Measurements from ENCODE around the gene SERPINA6.

SERPINA6 gene

GRCh38 chr14:94334872-94335271 lies 11.7 kb upstream of the SERPINA6 start:
- Histone ChIP-seq H3K4me1 (ENCODE audit: control insufficient read depth, low read depth, low read length) (no peaks in the 10 kb centered on the region), H3K27ac (ENCODE audit: low read length) (no peak overlapping the region), H3K27me3 (ENCODE audit: control insufficient read depth, insufficient read depth, low read length) (no peaks in the 10 kb centered on the region), H3K4me3 (ENCODE audit: low read length) (no peak overlapping the region), H3K9ac (ENCODE audit: low read length) (no peak overlapping the region), H3K36me3 (ENCODE audit: control insufficient read depth, low read depth, low read length) (no peaks in the 10 kb centered on the region), H3K9me3 (ENCODE audit: control insufficient read depth, low read depth, low read length) (no peaks in the 10 kb centered on the region)

GRCh38 chr14:94332587-94332986 lies 9.5 kb upstream of the SERPINA6 start:
- Histone ChIP-seq H3K4me1 (ENCODE audit: control insufficient read depth, low read depth, low read length) (no peaks in the 10 kb centered on the region), H3K9ac (ENCODE audit: low read length) (no peak overlapping the region), H3K27me3 (ENCODE audit: control insufficient read depth, insufficient read depth, low read length) (no peaks in the 10 kb centered on the region), H3K36me3 (ENCODE audit: control insufficient read depth, low read depth, low read length) (no peaks in the 10 kb centered on the region), H3K27ac (ENCODE audit: low read length) (no peak overlapping the region), H3K9me3 (ENCODE audit: control insufficient read depth, low read depth, low read length) (no peaks in the 10 kb centered on the region), H3K4me3 (ENCODE audit: low read length) (no peak overlapping the region)

GRCh38 chr14:94332063-94332583 lies 9.0 kb upstream of the SERPINA6 start:
- Histone ChIP-seq H3K36me3 (ENCODE audit: control insufficient read depth, low read depth, low read length) (no peaks in the 10 kb centered on the region), H3K27me3 (ENCODE audit: control insufficient read depth, insufficient read depth, low read length) (no peaks in the 10 kb centered on the region), H3K4me1 (ENCODE audit: control insufficient read depth, low read depth, low read length) (no peaks in the 10 kb centered on the region), H3K27ac (ENCODE audit: low read length) (no peak overlapping the region), H3K9me3 (ENCODE audit: control insufficient read depth, low read depth, low read length) (no peaks in the 10 kb centered on the region), H3K4me3 (ENCODE audit: low read length) (no peak overlapping the region), H3K9ac (ENCODE audit: low read length) (no peak overlapping the region)

- Histone ChIP-seq H3K36me3 (ENCODE audit: control insufficient read depth, low read depth, low read length) (no peaks in the 10 kb centered on the region), H3K4me3 (ENCODE audit: low read length) (no peak overlapping the region), H3K9me3 (ENCODE audit: control insufficient read depth, low read depth, low read length) (no peaks in the 10 kb centered on the region), H3K27ac (ENCODE audit: low read length) (no peak overlapping the region), H3K27me3 (ENCODE audit: control insufficient read depth, insufficient read depth, low read length) (no peaks in the 10 kb centered on the region), H3K9ac (ENCODE audit: low read length) (no peak overlapping the region), H3K4me1 (ENCODE audit: control insufficient read depth, low read depth, low read length) (no peaks in the 10 kb centered on the region)
Observed at GRCh38 chr14:94331462-94331861, 8.3 kb upstream of the SERPINA6 start.

GRCh38 chr14:94330857-94331256 lies 7.7 kb upstream of the SERPINA6 start:
- Histone ChIP-seq H3K27ac (ENCODE audit: low read length) (no peak overlapping the region), H3K27me3 (ENCODE audit: control insufficient read depth, insufficient read depth, low read length) (no peaks in the 10 kb centered on the region), H3K4me3 (ENCODE audit: low read length) (no peak overlapping the region), H3K36me3 (ENCODE audit: control insufficient read depth, low read depth, low read length) (no peaks in the 10 kb centered on the region), H3K9me3 (ENCODE audit: control insufficient read depth, low read depth, low read length) (no peaks in the 10 kb centered on the region), H3K4me1 (ENCODE audit: control insufficient read depth, low read depth, low read length) (no peaks in the 10 kb centered on the region), H3K9ac (ENCODE audit: low read length) (no peak overlapping the region)

GRCh38 chr14:94330432-94330831 lies 7.3 kb upstream of the SERPINA6 start:
- no peaks in the 10 kb centered on the region for H3K4me1 ChIP-seq (ENCODE audit: control insufficient read depth, low read depth, low read length)
- H3K36me3 ChIP-seq (ENCODE audit: control insufficient read depth, low read depth, low read length): no peaks in the 10 kb centered on the region
- H3K27me3 ChIP-seq (ENCODE audit: control insufficient read depth, insufficient read depth, low read length): no peaks in the 10 kb centered on the region
- H3K9ac ChIP-seq (ENCODE audit: low read length): no peak overlapping the region
- H3K9me3 ChIP-seq (ENCODE audit: control insufficient read depth, low read depth, low read length): no peaks in the 10 kb centered on the region
- H3K27ac ChIP-seq (ENCODE audit: low read length): no peak overlapping the region
- H3K4me3 ChIP-seq (ENCODE audit: low read length): no peak overlapping the region

- Histone ChIP-seq H3K36me3 (ENCODE audit: control insufficient read depth, low read depth, low read length) (no peaks in the 10 kb centered on the region), H3K9ac (ENCODE audit: low read length) (no peak overlapping the region), H3K4me1 (ENCODE audit: control insufficient read depth, low read depth, low read length) (no peaks in the 10 kb centered on the region), H3K27me3 (ENCODE audit: control insufficient read depth, insufficient read depth, low read length) (no peaks in the 10 kb centered on the region), H3K9me3 (ENCODE audit: control insufficient read depth, low read depth, low read length) (no peaks in the 10 kb centered on the region), H3K4me3 (ENCODE audit: low read length) (no peak overlapping the region), H3K27ac (ENCODE audit: low read length) (no peak overlapping the region)
Observed at GRCh38 chr14:94329857-94330256, 6.7 kb upstream of the SERPINA6 start.

- Histone ChIP-seq H3K4me3 (ENCODE audit: low read length) (no peak overlapping the region), H3K9me3 (ENCODE audit: control insufficient read depth, low read depth, low read length) (no peaks in the 10 kb centered on the region), H3K27me3 (ENCODE audit: control insufficient read depth, insufficient read depth, low read length) (no peaks in the 10 kb centered on the region), H3K4me1 (ENCODE audit: control insufficient read depth, low read depth, low read length) (no peaks in the 10 kb centered on the region), H3K36me3 (ENCODE audit: control insufficient read depth, low read depth, low read length) (no peaks in the 10 kb centered on the region), H3K9ac (ENCODE audit: low read length) (no peak overlapping the region), H3K27ac (ENCODE audit: low read length) (no peak overlapping the region)
Observed at GRCh38 chr14:94328196-94328595, 5.1 kb upstream of the SERPINA6 start.

GRCh38 chr14:94321421-94322271 lies 1.5 kb downstream of the SERPINA6 start:
- no peaks in the 10 kb centered on the region for H3K4me1 ChIP-seq (ENCODE audit: control insufficient read depth, low read depth, low read length)
- H3K4me3 ChIP-seq (ENCODE audit: low read length): no peak overlapping the region
- no peaks in the 10 kb centered on the region for H3K9me3 ChIP-seq (ENCODE audit: control insufficient read depth, low read depth, low read length)
- no peaks in the 10 kb centered on the region for H3K27me3 ChIP-seq (ENCODE audit: control insufficient read depth, insufficient read depth, low read length)
- H3K36me3 ChIP-seq (ENCODE audit: control insufficient read depth, low read depth, low read length): no peaks in the 10 kb centered on the region
- H3K27ac ChIP-seq (ENCODE audit: low read length): no peak overlapping the region
- no peak overlapping the region for H3K9ac ChIP-seq (ENCODE audit: low read length)

- Histone ChIP-seq H3K4me1 (ENCODE audit: control insufficient read depth, low read depth, low read length) (no peaks in the 10 kb centered on the region), H3K27ac (ENCODE audit: low read length) (no peak overlapping the region), H3K36me3 (ENCODE audit: control insufficient read depth, low read depth, low read length) (no peaks in the 10 kb centered on the region), H3K4me3 (ENCODE audit: low read length) (no peak overlapping the region), H3K27me3 (ENCODE audit: control insufficient read depth, insufficient read depth, low read length) (no peaks in the 10 kb centered on the region), H3K9ac (ENCODE audit: low read length) (no peak overlapping the region), H3K9me3 (ENCODE audit: control insufficient read depth, low read depth, low read length) (no peaks in the 10 kb centered on the region)
Observed at GRCh38 chr14:94320243-94320642, 2.9 kb downstream of the SERPINA6 start.

GRCh38 chr14:94317259-94317658 lies 5.9 kb downstream of the SERPINA6 start:
- no peaks in the 10 kb centered on the region for H3K4me1 ChIP-seq (ENCODE audit: control insufficient read depth, low read depth, low read length)
- no peak overlapping the region for H3K4me3 ChIP-seq (ENCODE audit: low read length)
- no peak overlapping the region for H3K27ac ChIP-seq (ENCODE audit: low read length)

GRCh38 chr14:94316692-94317091 lies 6.4 kb downstream of the SERPINA6 start:
- H3K4me1 ChIP-seq (ENCODE audit: control insufficient read depth, low read depth, low read length): no peaks in the 10 kb centered on the region
- H3K36me3 ChIP-seq (ENCODE audit: control insufficient read depth, low read depth, low read length): no peaks in the 10 kb centered on the region
- no peak overlapping the region for H3K27ac ChIP-seq (ENCODE audit: low read length)
- H3K27me3 ChIP-seq (ENCODE audit: control insufficient read depth, insufficient read depth, low read length): no peaks in the 10 kb centered on the region
- no peaks in the 10 kb centered on the region for H3K9me3 ChIP-seq (ENCODE audit: control insufficient read depth, low read depth, low read length)
- no peak overlapping the region for H3K9ac ChIP-seq (ENCODE audit: low read length)
- no peak overlapping the region for H3K4me3 ChIP-seq (ENCODE audit: low read length)

More at GRCh38 chr14:94317259-94317658, 5.9 kb downstream of the SERPINA6 start:
- H3K27me3 ChIP-seq (ENCODE audit: control insufficient read depth, insufficient read depth, low read length): no peaks in the 10 kb centered on the region
- H3K9ac ChIP-seq (ENCODE audit: low read length): no peak overlapping the region
- no peaks in the 10 kb centered on the region for H3K9me3 ChIP-seq (ENCODE audit: control insufficient read depth, low read depth, low read length)
- no peaks in the 10 kb centered on the region for H3K36me3 ChIP-seq (ENCODE audit: control insufficient read depth, low read depth, low read length)

All from iPS-18a (cell line).